K562 (cell line): ENCODE measurements around the gene PRODH. TPM values are rescaled to one million over a fixed set of nuclear protein-coding genes. Genes with fewer than 3 reads are reported as not detected.
"Not testable (repeated sequence)": the region's sequence is repeated elsewhere in the genome, so short reads cannot be mapped to it uniquely, and the experiment has no call there.

Experiments used
- ATAC-seq: fragments of 200-7000 bp; cut with Tn5 transposase; 3 replicates; pipeline ENCODE4 v1.9.1; 2020; ENCODE audit warnings: moderate library complexity
- BruUV-seq: library from RNA; stranded (reverse); fragments of 400-500 nt; replicated peaks from 2 replicates; lab custom pipeline; 2021; lab: Mats Ljungman, UMichigan
- CTCF ChIA-PET: fragments of 300-600 bp; formaldehyde crosslinking; extraction: SDS; loops from one replicate; lab custom pipeline; 2021; ENCODE audit warnings: low intra/inter-chr PET ratio; lab: Yijun Ruan, JAX
- POLR2A ChIA-PET: fragments of 300-600, 350-650 bp; sonication (Branson Sonifier 250); formaldehyde crosslinking; extraction: SDS; loops from one replicate; lab custom pipeline; 2021; ENCODE audit warnings: antibody characterized with exemption, inconsistent platforms; lab: Yijun Ruan, JAX
- DNase-seq, 4 experiments: peaks; one replicate each; pipeline versions ENCODE4 v3.0.0 to v3.0.0-alpha.2; 2011 to 2018; ENCODE audit warnings: low spot score in 3 of 4, mixed read lengths in 3 of 4; ENCODE audit errors: extremely low read depth in 1 of 4
- FAIRE-seq: peaks from 2 replicates; lab custom pipeline; 2011; peaks lifted over from hg19 to GRCh38; lab: Jason Lieb, UNC
- H2AFZ ChIP-seq: 2 replicates; pipeline ENCODE4 v1.6.0; 2011; ENCODE audit warnings: low read depth, low read length, control low read depth, inconsistent platforms
- H3K27ac ChIP-seq: fragments of 200-600 bp; 3 replicates; pipeline ENCODE4 v1.8.0; 2011; ENCODE audit warnings: low read depth, mild to moderate bottlenecking, control low read depth, inconsistent platforms, low read length, moderate library complexity, mixed read lengths; ENCODE audit errors: extremely low read depth
- H3K27me3 ChIP-seq, 2 experiments: fragments of 300-600 bp in 1 of 2; 2 replicates in 1 of 2; 3 replicates in 1 of 2; pipeline versions ENCODE4 v1.6.0 to v1.8.0; 2011; ENCODE audit warnings: inconsistent platforms in 2 of 2, low read length in 2 of 2, mild to moderate bottlenecking in 1 of 2, mixed read lengths in 1 of 2, moderate library complexity in 1 of 2; ENCODE audit not compliant: control insufficient read depth in 2 of 2, insufficient read depth in 2 of 2
- H3K36me3 ChIP-seq: fragments of 300-600 bp; 3 replicates; pipeline ENCODE4 v1.8.0; 2011; ENCODE audit warnings: mild to moderate bottlenecking, low read length, inconsistent platforms; ENCODE audit not compliant: control insufficient read depth, insufficient read depth
- H3K4me1 ChIP-seq, 2 experiments: fragments of 200-600 bp in 1 of 2; replicated peaks in 1 of 2; 2 replicates in 1 of 2; 3 replicates in 1 of 2; pipeline versions ENCODE4 v1.5.1 to v1.8.0; 2011; ENCODE audit warnings: inconsistent platforms in 2 of 2, low read length in 2 of 2, mild to moderate bottlenecking in 1 of 2, mixed read lengths in 1 of 2, moderate library complexity in 1 of 2; ENCODE audit not compliant: control insufficient read depth in 2 of 2, insufficient read depth in 2 of 2
- H3K4me2 ChIP-seq: 2 replicates; pipeline ENCODE4 v1.6.1; 2011; ENCODE audit warnings: low read length, control low read depth, inconsistent platforms, mixed read lengths; ENCODE audit not compliant: insufficient read depth
- H3K4me3 ChIP-seq: fragments of 200-600 bp; sonication (generic), shearing (Covaris generic); 2 replicates; pipeline ENCODE4 v1.5.1; 2016; ENCODE audit warnings: control low read depth, inconsistent platforms
- H3K79me2 ChIP-seq: fragments of 200-600 bp; 3 replicates; pipeline ENCODE4 v1.8.0; 2011; ENCODE audit warnings: low read length, inconsistent platforms; ENCODE audit not compliant: control insufficient read depth, insufficient read depth
- H3K9ac ChIP-seq, 2 experiments: 2 replicates each; pipeline versions ENCODE4 v1.6.0 to v1.6.1; 2011; ENCODE audit warnings: low read depth in 2 of 2, low read length in 2 of 2, control low read depth in 1 of 2, inconsistent platforms in 1 of 2, mild to moderate bottlenecking in 1 of 2, mixed read lengths in 1 of 2; ENCODE audit not compliant: insufficient read depth in 1 of 2
- H3K9me1 ChIP-seq: one replicate; pipeline ENCODE4 v1.6.0; 2011; ENCODE audit warnings: inconsistent platforms, mild to moderate bottlenecking, low read length, moderate library complexity; ENCODE audit not compliant: control insufficient read depth, insufficient read depth
- H3K9me3 ChIP-seq: replicated peaks from 2 replicates; pipeline ENCODE4 v1.5.1; 2011; ENCODE audit warnings: low read depth, low read length, inconsistent platforms; ENCODE audit not compliant: control insufficient read depth, insufficient read depth
- H4K20me1 ChIP-seq: replicated peaks from 2 replicates; pipeline ENCODE4 v1.6.1; 2011; ENCODE audit warnings: low read length, inconsistent platforms, mixed read lengths; ENCODE audit not compliant: control insufficient read depth, insufficient read depth
- GATAD2B ChIP-seq: fragments of 450-650 bp; IDR thresholded peaks from 2 replicates; pipeline ENCODE4 v1.6.1; 2017; ENCODE audit warnings: mild to moderate bottlenecking, borderline replicate concordance
- HDAC2 ChIP-seq: fragments of 450-650 bp; IDR thresholded peaks from 2 replicates; pipeline ENCODE4 v1.6.1; 2016; ENCODE audit warnings: mild to moderate bottlenecking
- LCOR ChIP-seq: sonication (generic); formaldehyde crosslinking; IDR thresholded peaks from 2 replicates; pipeline ENCODE4 v1.8.0; 2022; ENCODE audit warnings: mild to moderate bottlenecking, missing genetic modification reagents
- MAFG ChIP-seq: fragments of 450-650 bp; conservative IDR thresholded peaks from 2 replicates; pipeline ENCODE4 v1.6.1; 2016; ENCODE audit warnings: missing genetic modification characterization, missing compliant biosample characterization
- MEF2A ChIP-seq: IDR thresholded peaks from 2 replicates; pipeline ENCODE4 v1.6.1; 2011; ENCODE audit warnings: low read depth, mild to moderate bottlenecking, low read length, moderate library complexity; ENCODE audit not compliant: control insufficient read depth
- ZNF76 ChIP-seq: fragments of 250-450 bp; sonication (Bioruptor Pico); IDR thresholded peaks from 2 replicates; pipeline ENCODE4 v1.4.0; 2020; ENCODE audit warnings: mild to moderate bottlenecking, moderate library complexity, borderline replicate concordance
- WGBS: fragments of 100-300 bp; shearing (Covaris generic); methylation state at CpG from one replicate; pipeline ENCODE4 v1.1.6; 2016; ENCODE audit warnings: low coverage, mixed read lengths; ENCODE audit not compliant: insufficient coverage; ENCODE audit errors: missing lambda C conversion rate; 5-methylcytosine and 5-hydroxymethylcytosine counted together
- in situ Hi-C: fragments of 300-500 bp; cut with MboI; formaldehyde crosslinking; loops from 4 replicates; pipeline ENCODE4 v1.15.0; 2018; ENCODE audit warnings: inconsistent platforms, mixed read lengths
- intact Hi-C: fragments of 100-400 bp; cut with micrococcal nuclease; formaldehyde crosslinking; loops from 2 replicates; pipeline ENCODE4 v1.14.2; 2022
- polyA plus RNA-seq, 8 experiments: library from polyadenylated mRNA; depleted of rRNA in 4 of 8; stranded (reverse) in 5 of 8; unstranded in 3 of 8; fragments of >200 nt; fragmentation: Nextera tagmentation in 2 of 8; fragmentation: Illumina TruSeq in 1 of 8; extraction: Ambion mirVana in 2 of 8; extraction: Trizol in 1 of 8; gene quantifications; 2 replicates each; pipeline versions ENCODE4 v1.2.1 to v1.2.3, GENCODE V29; 2011 to 2014; ENCODE audit warnings: inconsistent platforms in 1 of 8, missing spikeins in 1 of 8
- total RNA-seq, 7 experiments: library from RNA; depleted of rRNA in 6 of 7; stranded (reverse); fragments of >200 nt in 6 of 7; fragmentation: Illumina TruSeq in 2 of 7; extraction: Trizol in 2 of 7; gene quantifications; 2 replicates each; pipeline versions ENCODE4 v1.2.1 to v1.2.3, GENCODE V29; 2011 to 2021; ENCODE audit warnings: low replicate concordance in 1 of 7

The PRODH gene
- total and polyA plus RNA-seq, 9 of the 15 experiments (the other 6 are each of a cell fraction or from before 2014, with no cell fraction given): 0.07 to 0.11 TPM; not detected in 7

- Histone ChIP-seq H3K4me3 (no peak overlapping the region), H3K27ac (no peak overlapping the region), H3K27me3 (no peaks in the 10 kb centered on the region), H2AFZ (no peak overlapping the region), H3K9me1 (no peaks in the 10 kb centered on the region), H3K4me1 (no peaks in the 10 kb centered on the region), H3K36me3 (no peaks in the 10 kb centered on the region), H3K4me2 (no peak overlapping the region), H3K9me3 (no peaks in the 10 kb centered on the region), H3K9ac (no peak overlapping the region), H3K79me2 (no peaks in the 10 kb centered on the region), H4K20me1 (no peaks in the 10 kb centered on the region)
- in situ Hi-C loops (no loop called here), intact Hi-C loops (no loop called here)
- POLR2A ChIA-PET: interaction anchor here (0.6 to 1.2 kb wide), 2 partner anchors 11 to 1213 kb away, joined by 3 to 4 read pairs; no protein-coding TSS in a partner anchor
- CTCF ChIA-PET: interaction anchor here (0.8 kb wide), 1 partner anchor 24 kb away, joined by 3 read pairs; no protein-coding TSS in a partner anchor
- TF ChIP-seq ZNF76: no peak
- TF ChIP-seq HDAC2: no peak
- TF ChIP-seq MEF2A: no peak
- TF ChIP-seq MAFG: no peak
- TF ChIP-seq LCOR: no peak
- no peak for TF ChIP-seq GATAD2B
- WGBS: no CpG with 5 or more reads among the region's 13 CpGs
- ATAC-seq: peak; percentile 36
- BruUV-seq: no TSS peak
- DNase-seq: no peak
- peak; percentile 81 for FAIRE-seq
Measured at GRCh38 chr22:18906896-18907295, 29.2 kb downstream of the PRODH start.

GRCh38 chr22:18906410-18906745 lies 29.7 kb downstream of the PRODH start:
- H3K4me3 ChIP-seq, intact Hi-C loops, H3K9me3 ChIP-seq, CTCF ChIA-PET, DNase-seq, H3K4me1 ChIP-seq, FAIRE-seq, H3K4me2 ChIP-seq, H3K79me2 ChIP-seq, H3K27me3 ChIP-seq, H4K20me1 ChIP-seq, H3K9ac ChIP-seq, H2AFZ ChIP-seq, H3K27ac ChIP-seq, in situ Hi-C loops, H3K36me3 ChIP-seq, H3K9me1 ChIP-seq: not testable (repeated sequence)
- no CpG with 5 or more reads among the region's 36 CpGs for WGBS
- ATAC-seq: peak; percentile 71
- BruUV-seq: TSS peak; percentile 95
- POLR2A ChIA-PET: interaction anchor here (0.6 to 1.2 kb wide), 4 partner anchors 12 to 1213 kb away, joined by 3 to 4 read pairs (median 3); no protein-coding TSS in a partner anchor
